Nephron (organoid): ENCODE results near the gene PTGIS.

Experiments
- H3K27ac Mint-ChIP-seq, 3 experiments: 2 replicates each; pipeline ENCODE4 v1.8.0; 2020; ENCODE audit warnings: mixed read lengths in 3 of 3, mild to moderate bottlenecking in 2 of 3, moderate library complexity in 1 of 3
- H3K27me3 Mint-ChIP-seq: 2 replicates; pipeline ENCODE4 v1.8.0; 2021; ENCODE audit warnings: low read depth, mild to moderate bottlenecking, moderate library complexity, mixed read lengths
- H3K36me3 Mint-ChIP-seq: 2 replicates; pipeline ENCODE4 v1.8.0; 2020; ENCODE audit warnings: low read depth, mixed read lengths
- H3K4me1 Mint-ChIP-seq: 2 replicates; pipeline ENCODE4 v1.8.0; 2020; ENCODE audit warnings: mixed read lengths
- H3K4me3 Mint-ChIP-seq, 3 experiments: 2 replicates each; pipeline ENCODE4 v1.8.0; 2020; ENCODE audit warnings: mild to moderate bottlenecking in 3 of 3, mixed read lengths in 3 of 3, moderate library complexity in 2 of 3
- H3K9me3 Mint-ChIP-seq: 2 replicates; pipeline ENCODE4 v1.8.0; 2020; ENCODE audit warnings: mixed read lengths
- CTCF ChIP-seq, 3 experiments: fragments of 200-600 bp; sonication (generic); IDR thresholded peaks; one replicate each; pipeline ENCODE4 v1.5.0; 2021; ENCODE audit warnings: antibody characterized with exemption in 3 of 3; ENCODE audit not compliant: unreplicated experiment in 3 of 3

The PTGIS gene

GRCh38 chr20:49483018-49483695 lies 84.8 kb downstream of the PTGIS start:
- Mint-ChIP-seq H3K27me3 (peaks cover 79% of the 10 kb centered on the region), H3K4me3 (peak overlapping the region; percentile 75 to 78 (median 76)), H3K4me1 (peaks cover 6% of the 10 kb centered on the region), H3K36me3 (no peaks in the 10 kb centered on the region), H3K27ac (no peak overlapping the region), H3K9me3 (peaks cover 4% of the 10 kb centered on the region)
- peak in 1 of 3 experiments; percentile 0 for TF ChIP-seq CTCF (IDR thresholded peaks at IDR 0.05; ENCODE audit: unreplicated experiment in 3 of 3)

- Mint-ChIP-seq H3K4me3 (peak within 1 kb of the TSS; percentile 75 to 78 (median 76)), H3K9me3 (peaks cover 4% of the 10 kb centered on the region), H3K27ac (no peak within 1 kb of the TSS), H3K36me3 (no peaks in the 10 kb centered on the region), H3K27me3 (peaks cover 76% of the 10 kb centered on the region), H3K4me1 (peaks cover 6% of the 10 kb centered on the region)
- peak in 1 of 3 experiments; percentile 8 for TF ChIP-seq CTCF (IDR thresholded peaks at IDR 0.05; ENCODE audit: unreplicated experiment in 3 of 3)
Measured at GRCh38 chr20:49482621-49483017, 85.3 kb downstream of the PTGIS start, which contains the start of gene KCNB1. TSS of gene KCNB1 (minus strand) at chr20:49482668. CDS start at chr20:49482480, 188 bp downstream.

- Mint-ChIP-seq H3K27me3 (peaks cover 71% of the 10 kb centered on the region), H3K9me3 (peaks cover under 1% of the 10 kb centered on the region), H3K36me3 (no peaks in the 10 kb centered on the region), H3K4me1 (peaks cover 6% of the 10 kb centered on the region), H3K27ac (no peak overlapping the region), H3K4me3 (peak overlapping the region in 1 of 3 experiments; percentile 40)
- TF ChIP-seq CTCF (IDR thresholded peaks at IDR 0.05; ENCODE audit: unreplicated experiment in 3 of 3): no peak
Measured at GRCh38 chr20:49482173-49482572, 85.8 kb downstream of the PTGIS start.

DNA sequence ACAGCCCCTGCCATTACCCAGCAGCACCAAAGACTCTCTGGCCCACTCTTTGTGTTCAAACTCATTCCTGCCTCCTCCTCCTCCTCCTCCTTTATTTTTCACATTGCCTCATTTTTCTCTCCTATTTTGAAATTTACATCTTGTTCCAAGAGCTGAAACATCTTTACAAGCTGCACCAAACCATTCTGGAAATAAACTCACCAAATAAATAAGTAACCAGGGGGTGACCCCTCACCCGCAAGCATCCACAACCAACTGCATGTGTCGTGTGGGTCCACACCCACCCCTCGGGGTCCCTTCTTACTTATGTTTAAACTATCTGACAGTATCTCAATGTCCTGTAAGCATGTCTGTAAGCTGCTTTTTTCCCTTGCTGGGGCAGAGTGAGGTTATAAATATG lies 86.8 kb downstream of the PTGIS start:
- Mint-ChIP-seq H3K36me3 (no peaks in the 10 kb centered on the region), H3K4me1 (peaks cover 6% of the 10 kb centered on the region), H3K27me3 (peaks cover 61% of the 10 kb centered on the region), H3K27ac (no peak overlapping the region), H3K4me3 (peak overlapping the region in 1 of 3 experiments; percentile 38), H3K9me3 (no peaks in the 10 kb centered on the region)
- TF ChIP-seq CTCF (IDR thresholded peaks at IDR 0.05; ENCODE audit: unreplicated experiment in 3 of 3): no peak

- H3K4me3 Mint-ChIP-seq: peak overlapping the region in 1 of 3 experiments; percentile 20
- H3K27me3 Mint-ChIP-seq: peaks cover 58% of the 10 kb centered on the region
- no peaks in the 10 kb centered on the region for H3K9me3 Mint-ChIP-seq
- H3K27ac Mint-ChIP-seq: no peak overlapping the region
- peaks cover 6% of the 10 kb centered on the region for H3K4me1 Mint-ChIP-seq
- no peaks in the 10 kb centered on the region for H3K36me3 Mint-ChIP-seq
- TF ChIP-seq CTCF (IDR thresholded peaks at IDR 0.05; ENCODE audit: unreplicated experiment in 3 of 3): no peak
Measured at GRCh38 chr20:49480236-49480635, 87.7 kb downstream of the PTGIS start.

GRCh38 chr20:49479785-49480184 lies 88.2 kb downstream of the PTGIS start:
- no peaks in the 10 kb centered on the region for H3K9me3 Mint-ChIP-seq
- no peak overlapping the region for H3K27ac Mint-ChIP-seq
- no peak for TF ChIP-seq CTCF (IDR thresholded peaks at IDR 0.05; ENCODE audit: unreplicated experiment in 3 of 3)
- H3K4me3 Mint-ChIP-seq: no peak overlapping the region
- peaks cover 6% of the 10 kb centered on the region for H3K4me1 Mint-ChIP-seq
- H3K36me3 Mint-ChIP-seq: no peaks in the 10 kb centered on the region
- peaks cover 58% of the 10 kb centered on the region for H3K27me3 Mint-ChIP-seq
